Measurements from ENCODE around the gene DOCK10. TPM values are rescaled to one million over a fixed set of nuclear protein-coding genes. Genes with fewer than 3 reads are reported as not detected.

The DOCK10 gene
- total and polyA plus RNA-seq, 10 of the 15 experiments (the other 5 are each of a cell fraction or from before 2014, with no cell fraction given) = 16.9 to 120 (median 85.5) TPM

DNA sequence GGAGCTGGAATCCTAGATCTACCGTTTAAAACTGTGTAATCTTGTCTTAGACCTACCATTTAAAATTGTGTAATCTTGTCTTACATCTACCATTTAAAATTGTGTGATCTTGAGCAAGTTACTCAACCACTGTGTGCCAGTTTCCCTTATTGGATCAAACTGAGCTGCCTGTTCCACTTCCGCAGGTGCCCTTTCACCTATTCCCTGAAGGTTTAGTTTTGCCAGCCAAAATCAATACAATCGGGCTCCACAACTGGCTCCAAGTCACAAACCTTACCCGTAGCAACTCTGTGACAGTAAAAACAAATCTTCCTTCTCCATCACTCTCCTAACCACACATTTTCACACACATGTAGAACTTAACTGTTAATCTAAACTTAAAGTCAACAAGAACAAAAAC is 20.1 kb downstream of the DOCK10 start:
- intact Hi-C loops (cut with micrococcal nuclease; ENCODE audit: unreplicated experiment) = no loop called here

More for the DNA sequence above, 20.1 kb downstream of the DOCK10 start:
- DNase-seq (ENCODE audit: low read depth, low spot score) = no peak
- H3K9me3 ChIP-seq (replicated peaks; ENCODE audit: control insufficient read depth, insufficient read depth, low read length) = no peaks in the 10 kb centered on the region
- no peaks in the 10 kb centered on the region for H4K20me1 ChIP-seq (ENCODE audit: control insufficient read depth, insufficient read depth)
- no TSS peak for BruUV-seq (replicated peaks)
- ChIA-PET CTCF (interaction anchor here (0.7 to 1.4 kb wide), 3 partner anchors 14 to 578 kb away, joined by 3 to 5 read pairs (median 4); no protein-coding TSS in a partner anchor), SMC1A (ENCODE audit: uncharacterized antibody, unreplicated experiment) (interaction anchor here (0.6 to 2.9 kb wide), 5 partner anchors 10 to 158 kb away, joined by 3 to 8 read pairs (median 4); no protein-coding TSS in a partner anchor), POLR2A (interaction anchor here (0.8 kb wide), 1 partner anchor 17 kb away, joined by 3 read pairs; no protein-coding TSS in a partner anchor), RAD21 (ENCODE audit: unreplicated experiment) (interaction anchor here (1.0 kb wide), 1 partner anchor 86 kb away, joined by 3 read pairs; no protein-coding TSS in a partner anchor)
- TF ChIP-seq, protein P1, sequence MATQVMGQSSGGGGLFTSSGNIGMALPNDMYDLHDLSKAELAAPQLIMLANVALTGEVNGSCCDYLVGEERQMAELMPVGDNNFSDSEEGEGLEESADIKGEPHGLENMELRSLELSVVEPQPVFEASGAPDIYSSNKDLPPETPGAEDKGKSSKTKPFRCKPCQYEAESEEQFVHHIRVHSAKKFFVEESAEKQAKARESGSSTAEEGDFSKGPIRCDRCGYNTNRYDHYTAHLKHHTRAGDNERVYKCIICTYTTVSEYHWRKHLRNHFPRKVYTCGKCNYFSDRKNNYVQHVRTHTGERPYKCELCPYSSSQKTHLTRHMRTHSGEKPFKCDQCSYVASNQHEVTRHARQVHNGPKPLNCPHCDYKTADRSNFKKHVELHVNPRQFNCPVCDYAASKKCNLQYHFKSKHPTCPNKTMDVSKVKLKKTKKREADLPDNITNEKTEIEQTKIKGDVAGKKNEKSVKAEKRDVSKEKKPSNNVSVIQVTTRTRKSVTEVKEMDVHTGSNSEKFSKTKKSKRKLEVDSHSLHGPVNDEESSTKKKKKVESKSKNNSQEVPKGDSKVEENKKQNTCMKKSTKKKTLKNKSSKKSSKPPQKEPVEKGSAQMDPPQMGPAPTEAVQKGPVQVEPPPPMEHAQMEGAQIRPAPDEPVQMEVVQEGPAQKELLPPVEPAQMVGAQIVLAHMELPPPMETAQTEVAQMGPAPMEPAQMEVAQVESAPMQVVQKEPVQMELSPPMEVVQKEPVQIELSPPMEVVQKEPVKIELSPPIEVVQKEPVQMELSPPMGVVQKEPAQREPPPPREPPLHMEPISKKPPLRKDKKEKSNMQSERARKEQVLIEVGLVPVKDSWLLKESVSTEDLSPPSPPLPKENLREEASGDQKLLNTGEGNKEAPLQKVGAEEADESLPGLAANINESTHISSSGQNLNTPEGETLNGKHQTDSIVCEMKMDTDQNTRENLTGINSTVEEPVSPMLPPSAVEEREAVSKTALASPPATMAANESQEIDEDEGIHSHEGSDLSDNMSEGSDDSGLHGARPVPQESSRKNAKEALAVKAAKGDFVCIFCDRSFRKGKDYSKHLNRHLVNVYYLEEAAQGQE (IDR thresholded peaks at IDR 0.05; ENCODE audit: low read depth, low read length) = no peak
- no peak for TF ChIP-seq MEF2B (IDR thresholded peaks at IDR 0.05; ENCODE audit: partially characterized antibody, poor library complexity, severe bottlenecking)
- no peak for TF ChIP-seq CBX3 (IDR thresholded peaks at IDR 0.05; ENCODE audit: borderline replicate concordance, low read depth)
- TF ChIP-seq, protein P2, sequence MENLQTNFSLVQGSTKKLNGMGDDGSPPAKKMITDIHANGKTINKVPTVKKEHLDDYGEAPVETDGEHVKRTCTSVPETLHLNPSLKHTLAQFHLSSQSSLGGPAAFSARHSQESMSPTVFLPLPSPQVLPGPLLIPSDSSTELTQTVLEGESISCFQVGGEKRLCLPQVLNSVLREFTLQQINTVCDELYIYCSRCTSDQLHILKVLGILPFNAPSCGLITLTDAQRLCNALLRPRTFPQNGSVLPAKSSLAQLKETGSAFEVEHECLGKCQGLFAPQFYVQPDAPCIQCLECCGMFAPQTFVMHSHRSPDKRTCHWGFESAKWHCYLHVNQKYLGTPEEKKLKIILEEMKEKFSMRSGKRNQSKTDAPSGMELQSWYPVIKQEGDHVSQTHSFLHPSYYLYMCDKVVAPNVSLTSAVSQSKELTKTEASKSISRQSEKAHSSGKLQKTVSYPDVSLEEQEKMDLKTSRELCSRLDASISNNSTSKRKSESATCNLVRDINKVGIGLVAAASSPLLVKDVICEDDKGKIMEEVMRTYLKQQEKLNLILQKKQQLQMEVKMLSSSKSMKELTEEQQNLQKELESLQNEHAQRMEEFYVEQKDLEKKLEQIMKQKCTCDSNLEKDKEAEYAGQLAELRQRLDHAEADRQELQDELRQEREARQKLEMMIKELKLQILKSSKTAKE (IDR thresholded peaks at IDR 0.05; ENCODE audit: low read depth, poor library complexity, severe bottlenecking) = no peak
- no peak for TF ChIP-seq POLR2AphosphoS2 (IDR thresholded peaks at IDR 0.05; ENCODE audit: low read depth, low read length)
- no peak for TF ChIP-seq BRCA1 (IDR thresholded peaks at IDR 0.05; ENCODE audit: low read depth, low read length)
- TF ChIP-seq, protein P3, sequence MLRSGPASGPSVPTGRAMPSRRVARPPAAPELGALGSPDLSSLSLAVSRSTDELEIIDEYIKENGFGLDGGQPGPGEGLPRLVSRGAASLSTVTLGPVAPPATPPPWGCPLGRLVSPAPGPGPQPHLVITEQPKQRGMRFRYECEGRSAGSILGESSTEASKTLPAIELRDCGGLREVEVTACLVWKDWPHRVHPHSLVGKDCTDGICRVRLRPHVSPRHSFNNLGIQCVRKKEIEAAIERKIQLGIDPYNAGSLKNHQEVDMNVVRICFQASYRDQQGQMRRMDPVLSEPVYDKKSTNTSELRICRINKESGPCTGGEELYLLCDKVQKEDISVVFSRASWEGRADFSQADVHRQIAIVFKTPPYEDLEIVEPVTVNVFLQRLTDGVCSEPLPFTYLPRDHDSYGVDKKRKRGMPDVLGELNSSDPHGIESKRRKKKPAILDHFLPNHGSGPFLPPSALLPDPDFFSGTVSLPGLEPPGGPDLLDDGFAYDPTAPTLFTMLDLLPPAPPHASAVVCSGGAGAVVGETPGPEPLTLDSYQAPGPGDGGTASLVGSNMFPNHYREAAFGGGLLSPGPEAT (IDR thresholded peaks at IDR 0.05; ENCODE audit: low read depth) = no peak
- TF ChIP-seq NFIC (IDR thresholded peaks at IDR 0.05; ENCODE audit: low read depth, low read length) = no peak
- no peak for TF ChIP-seq RAD21 (IDR thresholded peaks at IDR 0.05; ENCODE audit: insufficient read depth, low read depth, low read length)
- no peak overlapping the region for H3K4me2 ChIP-seq (ENCODE audit: control insufficient read depth, insufficient read depth)
- H3K79me2 ChIP-seq (ENCODE audit: control insufficient read depth, insufficient read depth, low read length) = peaks cover 60% of the 10 kb centered on the region
- no peak overlapping the region for H3K9ac ChIP-seq (ENCODE audit: control insufficient read depth, insufficient read depth, low read length)
- H2AFZ ChIP-seq (ENCODE audit: control insufficient read depth, low read depth, low read length) = no peak overlapping the region
- in situ Hi-C loops (cut with MboI) = loop anchor here (25.0 kb wide), 1 partner anchor 660 kb away; no protein-coding TSS in a partner anchor
- H3K27me3 ChIP-seq (replicated peaks in 1 of 2; ENCODE audit: control insufficient read depth in 2 of 2, insufficient read depth in 2 of 2, low read length in 1 of 2) = no peaks in the 10 kb centered on the region
- H3K4me3 ChIP-seq = no peak overlapping the region
- FAIRE-seq = no peak
- ATAC-seq = no peak
- WGBS (ENCODE audit: insufficient coverage, insufficient replicate concordance, low lambda C conversion rate, missing lambda C conversion rate) = 76% methylated on average over 4 of the region's 4 CpGs
- H3K27ac ChIP-seq (ENCODE audit: control insufficient read depth, insufficient read depth) = no peak overlapping the region
- H3K36me3 ChIP-seq (ENCODE audit: control insufficient read depth in 2 of 2, insufficient read depth in 2 of 2, low read length in 1 of 2) = no peaks in the 10 kb centered on the region; a peak in 1 of 4 replicates
- peaks cover 5% of the 10 kb centered on the region; the same call in 1 of the 2 replicates for H3K4me1 ChIP-seq (ENCODE audit: control insufficient read depth, insufficient read depth, low read length)
